Activated CD4-positive, alpha-beta T cell treated with anti-CD3 and anti-CD28 coated beads, Interleukin-2, amount 10 ng/mL, durations not matched to agents 7 days and 5 days (primary cell): Measurements from ENCODE around the gene PTMS. TPM values are rescaled to one million over a fixed set of nuclear protein-coding genes. Genes with fewer than 3 reads are reported as not detected.
A peak's percentile ranks its signal among the peaks of the same experiment; 100 is the strongest.
"Not testable (repeated sequence)": the region's sequence is repeated elsewhere in the genome, so short reads cannot be mapped to it uniquely, and the experiment has no call there.

Experiments
- CTCF ChIA-PET: fragments of 350-600 bp; sonication (Branson Sonifier 250); formaldehyde crosslinking; loops from one replicate; lab custom pipeline; 2021; ENCODE audit warnings: antibody characterized with exemption; lab: Charles Lee
- POLR2A ChIA-PET: fragments of 350-600 bp; sonication (Branson Sonifier 250); formaldehyde crosslinking; loops from one replicate; lab custom pipeline; 2021; ENCODE audit warnings: antibody characterized with exemption; lab: Charles Lee
- DNase-seq: peaks from one replicate; pipeline ENCODE4 v3.0.0-alpha.2; 2020
- H3K27ac Mint-ChIP-seq: one replicate; pipeline ENCODE4 v1.8.0; 2021; ENCODE audit warnings: mild to moderate bottlenecking, moderate library complexity, mixed read lengths
- H3K27me3 Mint-ChIP-seq: one replicate; pipeline ENCODE4 v1.8.0; 2021; ENCODE audit warnings: mixed read lengths
- H3K36me3 Mint-ChIP-seq: one replicate; pipeline ENCODE4 v1.8.0; 2021; ENCODE audit warnings: low read depth, mixed read lengths
- H3K4me1 Mint-ChIP-seq: one replicate; pipeline ENCODE4 v1.8.0; 2021; ENCODE audit warnings: mixed read lengths
- H3K4me3 Mint-ChIP-seq: one replicate; pipeline ENCODE4 v1.8.0; 2021; ENCODE audit warnings: mild to moderate bottlenecking, moderate library complexity, mixed read lengths
- H3K9me3 Mint-ChIP-seq: one replicate; pipeline ENCODE4 v1.8.0; 2021; ENCODE audit warnings: mixed read lengths
- total RNA-seq, 2 experiments: library from RNA; stranded (reverse); gene quantifications; one replicate each; pipeline ENCODE4 v1.2.3, GENCODE V29; 2021

The PTMS gene
- total RNA-seq, 2 experiments from 2014 or later, result 16.4 to 25.6 TPM

DNA sequence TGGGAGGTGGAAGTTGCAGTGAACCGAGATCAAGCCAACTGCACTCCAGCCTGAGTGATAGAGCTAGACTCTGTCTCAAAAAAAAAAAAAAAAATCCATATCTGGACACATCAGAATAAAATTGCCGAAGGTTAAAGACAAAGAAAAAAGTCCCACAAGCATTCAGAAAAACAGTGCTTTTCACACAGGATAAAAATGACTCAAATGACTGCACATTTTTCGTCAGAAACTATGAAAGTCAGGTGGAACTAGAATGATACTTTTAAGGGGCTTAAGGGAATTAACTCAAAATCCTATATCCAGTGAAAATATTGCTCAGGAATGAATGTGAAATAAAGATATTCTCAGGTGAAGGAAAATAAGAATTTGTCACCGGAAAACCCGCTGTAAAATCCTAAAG, 29.4 kb upstream of the PTMS start:
- DNase-seq, result no peak
- H3K9me3 Mint-ChIP-seq, result no peaks in the 10 kb centered on the region
- peaks cover 10% of the 10 kb centered on the region for H3K4me1 Mint-ChIP-seq
- H3K36me3 Mint-ChIP-seq, result peaks cover 5% of the 10 kb centered on the region
- H3K4me3 Mint-ChIP-seq, result no peak overlapping the region
- ChIA-PET CTCF (interaction anchor here (1.2 kb wide), 1 partner anchor 9 kb away, joined by 3 read pairs; no protein-coding TSS in a partner anchor), POLR2A (no interaction called here)
- H3K27me3 Mint-ChIP-seq, result no peaks in the 10 kb centered on the region
- no peak overlapping the region for H3K27ac Mint-ChIP-seq

DNA sequence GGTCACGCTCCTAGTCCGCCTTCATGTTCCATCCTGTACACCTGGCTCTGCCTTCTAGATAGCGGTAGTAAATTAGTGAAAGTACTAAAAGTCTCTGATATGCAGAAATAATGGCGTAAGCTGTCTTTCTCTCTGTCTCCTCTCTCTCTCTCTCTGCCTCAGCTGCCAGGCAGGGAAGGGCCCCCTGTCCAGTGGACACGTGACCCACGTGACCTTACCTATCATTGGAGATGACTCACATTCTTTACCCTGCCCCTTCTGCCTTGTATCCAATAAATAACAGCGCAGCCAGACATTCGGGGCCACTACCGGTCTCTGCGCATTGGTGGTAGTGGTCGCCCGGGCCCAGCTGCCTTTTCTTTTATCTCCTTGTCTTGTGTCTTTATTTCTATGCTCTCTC, 24.1 kb upstream of the PTMS start:
- H3K27me3 Mint-ChIP-seq, H3K9me3 Mint-ChIP-seq, H3K4me3 Mint-ChIP-seq, POLR2A ChIA-PET, DNase-seq, H3K27ac Mint-ChIP-seq: not testable (repeated sequence)
- CTCF ChIA-PET, result interaction anchor here (1.2 to 3.9 kb wide), 2 partner anchors 11 to 18 kb away, joined by 3 to 19 read pairs; partner anchors contain the start of genes COPS7A and MLF2
- Mint-ChIP-seq H3K4me1 (peaks cover 23% of the 10 kb centered on the region), H3K36me3 (peaks cover 15% of the 10 kb centered on the region)

DNA sequence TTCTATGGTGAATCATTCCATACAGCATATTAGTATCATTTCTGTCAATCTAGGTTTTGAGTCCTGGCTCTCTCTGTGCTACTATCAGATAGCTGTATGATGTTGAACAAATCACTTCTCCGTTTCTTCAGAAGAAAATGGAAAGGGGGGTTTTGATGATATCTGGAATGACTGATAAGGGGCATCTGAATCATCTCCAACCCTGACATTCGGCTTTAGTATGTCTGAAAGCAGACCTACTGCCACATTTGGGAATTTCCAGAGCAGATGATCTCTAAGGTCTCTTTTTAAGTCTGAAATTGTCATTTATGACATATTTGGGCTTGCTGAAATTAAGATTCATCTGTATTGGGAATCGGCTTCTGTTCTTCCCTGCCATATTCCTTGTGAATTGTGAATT, 23.3 kb upstream of the PTMS start:
- POLR2A ChIA-PET, result no interaction called here
- peaks cover 24% of the 10 kb centered on the region for H3K4me1 Mint-ChIP-seq
- DNase-seq, result no peak
- H3K27me3 Mint-ChIP-seq, result no peaks in the 10 kb centered on the region
- no peak overlapping the region for H3K27ac Mint-ChIP-seq
- H3K9me3 Mint-ChIP-seq, result peaks cover 4% of the 10 kb centered on the region
- CTCF ChIA-PET, result interaction anchor here (1.2 to 3.9 kb wide), 3 partner anchors 10 to 92 kb away, joined by 3 to 19 read pairs (median 3); partner anchors contain the start of genes COPS7A and MLF2
- H3K4me3 Mint-ChIP-seq, result no peak overlapping the region
- H3K36me3 Mint-ChIP-seq, result peaks cover 23% of the 10 kb centered on the region

DNA sequence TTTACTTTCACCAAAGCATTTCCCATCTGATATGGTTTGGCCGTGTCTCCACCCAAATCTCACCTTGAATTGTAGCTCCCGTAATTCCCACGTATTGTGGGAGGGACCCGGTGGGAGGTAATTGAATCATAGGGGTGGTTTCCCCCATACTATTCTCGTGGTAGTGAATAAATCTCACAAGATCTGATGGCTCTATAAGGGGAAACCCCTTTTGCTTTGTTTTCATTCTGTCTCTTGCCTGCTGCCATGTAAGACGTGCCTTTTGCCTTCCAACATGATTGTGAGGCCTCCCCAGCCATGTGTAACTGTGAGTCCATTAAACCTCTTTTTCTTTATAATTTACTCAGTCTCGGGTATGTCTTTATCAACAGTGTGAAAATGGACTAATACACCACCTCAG, 22.9 kb upstream of the PTMS start:
- peaks cover 24% of the 10 kb centered on the region for H3K4me1 Mint-ChIP-seq
- CTCF ChIA-PET, result interaction anchor here (1.2 to 3.9 kb wide), 4 partner anchors 10 to 92 kb away, joined by 3 to 19 read pairs (median 4); partner anchors contain the start of genes COPS7A and MLF2
- H3K27me3 Mint-ChIP-seq, H3K27ac Mint-ChIP-seq, H3K9me3 Mint-ChIP-seq, POLR2A ChIA-PET, H3K4me3 Mint-ChIP-seq, DNase-seq: not testable (repeated sequence)
- peaks cover 27% of the 10 kb centered on the region for H3K36me3 Mint-ChIP-seq

DNA sequence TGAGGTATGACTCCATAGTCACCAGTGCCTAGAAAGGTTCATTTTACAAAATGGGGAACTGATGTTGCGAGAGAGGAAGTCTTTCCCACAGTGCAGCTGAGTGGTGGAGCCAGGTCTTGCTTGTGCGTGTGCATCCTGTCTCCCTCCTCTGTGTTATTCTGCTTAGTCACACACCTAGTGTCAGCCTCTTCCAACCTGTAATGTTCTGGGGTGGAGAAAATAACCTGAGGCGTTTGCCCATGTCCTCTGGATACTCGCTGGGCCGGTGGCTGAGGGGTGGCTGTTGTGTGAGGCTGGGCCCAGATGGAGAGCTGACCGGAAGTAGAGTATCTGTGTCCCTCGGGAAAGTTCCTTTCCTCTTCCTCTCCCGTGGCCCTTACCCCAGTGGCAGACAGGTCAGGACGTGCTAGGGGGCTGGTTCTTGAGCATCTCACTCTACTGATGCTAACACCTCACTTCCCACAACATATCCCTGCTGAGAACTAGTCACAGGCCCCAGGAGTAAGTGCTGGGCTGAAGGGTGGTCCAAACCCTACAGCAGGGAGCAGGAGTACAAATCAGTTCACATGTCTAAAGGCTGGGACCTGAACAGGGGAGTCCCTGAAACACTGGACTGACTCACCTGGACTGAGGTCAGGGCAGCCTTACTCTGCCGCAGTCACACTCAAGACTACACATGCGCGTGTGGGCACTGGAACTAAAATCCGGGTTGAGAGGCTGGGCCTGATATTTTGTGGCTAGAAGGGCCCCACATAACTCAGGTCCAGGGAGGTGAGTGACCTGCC, 20.2 kb upstream of the PTMS start:
- Mint-ChIP-seq H3K4me1 (peaks cover 26% of the 10 kb centered on the region), H3K36me3 (peaks cover 40% of the 10 kb centered on the region), H3K27ac (peak overlapping the region; percentile 95), H3K27me3 (no peaks in the 10 kb centered on the region), H3K4me3 (no peak overlapping the region), H3K9me3 (peaks cover 4% of the 10 kb centered on the region)
- ChIA-PET CTCF (interaction anchor here (0.5 to 3.9 kb wide), 7 partner anchors 7 to 524 kb away, joined by 3 to 19 read pairs (median 4); partner anchors contain the start of gene MLF2), POLR2A (interaction anchor here (0.6 kb wide), 2 partner anchors 107 to 136 kb away, joined by 3 to 6 read pairs; no protein-coding TSS in a partner anchor)
- peak; percentile 54 for DNase-seq

DNA sequence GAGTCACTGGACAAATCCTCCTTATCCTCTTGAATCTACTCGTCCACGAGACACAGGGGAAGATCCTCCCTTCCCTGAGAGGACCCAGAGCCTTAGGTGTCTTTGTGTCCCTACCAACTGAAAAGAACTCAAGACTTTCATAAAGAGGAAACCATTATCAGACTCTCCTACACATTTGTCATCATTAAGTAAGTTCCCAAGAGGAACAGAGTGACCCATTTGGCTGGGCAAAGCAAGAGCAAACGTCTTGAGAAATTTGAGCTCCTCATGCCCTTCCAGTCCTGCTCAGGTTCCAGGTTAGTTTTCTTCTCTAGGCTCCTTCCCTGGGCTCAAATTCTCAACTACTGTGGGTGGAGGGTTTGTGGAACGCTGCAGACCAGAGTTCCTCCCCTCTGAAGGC, 18.9 kb upstream of the PTMS start:
- H3K27me3 Mint-ChIP-seq, result no peaks in the 10 kb centered on the region
- H3K4me3 Mint-ChIP-seq, result no peak overlapping the region
- no peak for DNase-seq
- peaks cover 39% of the 10 kb centered on the region for H3K4me1 Mint-ChIP-seq
- H3K36me3 Mint-ChIP-seq, result peaks cover 45% of the 10 kb centered on the region
- peaks cover 4% of the 10 kb centered on the region for H3K9me3 Mint-ChIP-seq
- ChIA-PET CTCF (interaction anchor here (0.6 to 0.9 kb wide), 3 partner anchors 11 to 127 kb away, joined by 3 to 4 read pairs (median 3); no protein-coding TSS in a partner anchor), POLR2A (no interaction called here)
- peak overlapping the region; percentile 78 for H3K27ac Mint-ChIP-seq

DNA sequence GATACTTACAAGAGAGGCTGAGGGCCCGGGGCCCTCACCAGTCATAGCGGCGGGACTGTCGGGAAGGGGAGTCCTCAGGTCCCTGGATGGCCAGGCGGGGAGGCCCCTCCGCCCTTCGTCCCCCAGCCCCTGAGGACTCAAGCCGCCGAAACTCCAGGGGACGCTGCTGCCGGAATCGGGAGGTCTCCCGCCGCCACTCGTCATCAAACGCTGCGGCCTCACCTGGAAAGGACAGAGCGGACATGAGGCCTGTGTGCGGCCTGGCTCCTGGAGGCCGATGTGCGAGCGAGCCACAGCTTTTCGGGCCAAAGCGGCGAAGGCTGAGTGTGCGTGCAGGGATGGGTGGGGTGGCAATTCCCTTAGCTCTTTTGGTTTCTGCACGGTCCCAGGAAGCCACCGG, 17.4 kb upstream of the PTMS start:
- H3K9me3 Mint-ChIP-seq, result peaks cover 4% of the 10 kb centered on the region
- H3K4me3 Mint-ChIP-seq, result no peak overlapping the region
- no peak for DNase-seq
- H3K4me1 Mint-ChIP-seq, result peaks cover 45% of the 10 kb centered on the region
- POLR2A ChIA-PET, result no interaction called here
- CTCF ChIA-PET, result interaction anchor here (1.4 kb wide), 1 partner anchor 20 kb away, joined by 3 read pairs; no protein-coding TSS in a partner anchor
- H3K27me3 Mint-ChIP-seq, result no peaks in the 10 kb centered on the region
- H3K36me3 Mint-ChIP-seq, result peaks cover 46% of the 10 kb centered on the region
- H3K27ac Mint-ChIP-seq, result no peak overlapping the region

DNA sequence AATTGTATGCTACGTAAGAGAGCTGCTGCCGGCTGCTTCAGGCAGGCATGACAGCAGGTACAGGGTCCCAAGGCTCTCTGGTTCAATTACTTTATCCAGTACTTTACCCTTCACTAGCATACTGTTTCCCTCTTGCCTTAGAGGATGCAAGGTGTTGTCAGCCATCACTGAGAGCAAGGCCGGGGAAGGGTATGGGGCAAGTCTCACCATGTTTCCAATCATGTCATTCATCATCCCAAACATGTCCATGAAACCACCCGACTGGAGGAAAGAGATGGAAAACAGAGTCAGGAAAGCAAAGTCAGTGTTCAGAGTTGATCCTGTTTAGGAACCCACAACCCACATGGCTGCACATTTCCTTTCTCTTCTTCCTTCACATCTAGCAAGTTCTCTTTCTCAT, 15.7 kb upstream of the PTMS start:
- Mint-ChIP-seq H3K27ac (no peak overlapping the region), H3K9me3 (no peaks in the 10 kb centered on the region), H3K36me3 (peaks cover 38% of the 10 kb centered on the region), H3K27me3 (no peaks in the 10 kb centered on the region), H3K4me1 (peaks cover 36% of the 10 kb centered on the region), H3K4me3 (no peak overlapping the region)
- no peak for DNase-seq
- CTCF ChIA-PET, result interaction anchor here (4.3 to 4.7 kb wide), 2 partner anchors 18 to 26 kb away, joined by 33 to 77 read pairs; partner anchors contain the start of genes COPS7A, LAG3 and PTMS
- POLR2A ChIA-PET, result no interaction called here

DNA sequence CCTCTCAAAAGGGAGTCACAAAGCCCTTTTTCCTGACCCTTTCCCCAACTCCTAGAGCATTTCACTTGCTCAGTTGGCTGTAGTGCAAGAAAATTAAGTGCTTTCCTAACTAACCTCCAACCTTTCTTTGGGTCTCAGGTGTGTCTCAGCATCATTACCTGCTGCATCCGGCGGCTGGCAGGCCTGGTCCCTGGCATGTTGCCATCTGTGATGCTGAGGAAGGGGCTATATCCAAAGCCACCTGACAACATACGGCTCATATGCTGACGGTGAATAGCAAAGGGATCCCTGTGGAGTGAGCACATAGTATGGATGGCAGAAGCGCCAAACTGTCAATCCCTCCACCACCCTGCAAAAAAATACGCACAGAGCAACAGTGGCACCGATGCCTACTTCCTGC, 14.4 kb upstream of the PTMS start:
- POLR2A ChIA-PET, result interaction anchor here (0.5 kb wide), 1 partner anchor 270 kb away, joined by 4 read pairs; no protein-coding TSS in a partner anchor
- no peaks in the 10 kb centered on the region for H3K27me3 Mint-ChIP-seq
- CTCF ChIA-PET, result interaction anchor here (0.6 to 4.8 kb wide), 14 partner anchors 8 to 124 kb away, joined by 3 to 77 read pairs (median 14); partner anchors contain the start of genes COPS7A, LAG3 and PTMS
- peak overlapping the region; percentile 98 for H3K27ac Mint-ChIP-seq
- peaks cover 25% of the 10 kb centered on the region for H3K4me1 Mint-ChIP-seq
- peak overlapping the region; percentile 89 for H3K4me3 Mint-ChIP-seq
- H3K9me3 Mint-ChIP-seq, result no peaks in the 10 kb centered on the region
- peaks cover 34% of the 10 kb centered on the region for H3K36me3 Mint-ChIP-seq
- DNase-seq, result no peak

DNA sequence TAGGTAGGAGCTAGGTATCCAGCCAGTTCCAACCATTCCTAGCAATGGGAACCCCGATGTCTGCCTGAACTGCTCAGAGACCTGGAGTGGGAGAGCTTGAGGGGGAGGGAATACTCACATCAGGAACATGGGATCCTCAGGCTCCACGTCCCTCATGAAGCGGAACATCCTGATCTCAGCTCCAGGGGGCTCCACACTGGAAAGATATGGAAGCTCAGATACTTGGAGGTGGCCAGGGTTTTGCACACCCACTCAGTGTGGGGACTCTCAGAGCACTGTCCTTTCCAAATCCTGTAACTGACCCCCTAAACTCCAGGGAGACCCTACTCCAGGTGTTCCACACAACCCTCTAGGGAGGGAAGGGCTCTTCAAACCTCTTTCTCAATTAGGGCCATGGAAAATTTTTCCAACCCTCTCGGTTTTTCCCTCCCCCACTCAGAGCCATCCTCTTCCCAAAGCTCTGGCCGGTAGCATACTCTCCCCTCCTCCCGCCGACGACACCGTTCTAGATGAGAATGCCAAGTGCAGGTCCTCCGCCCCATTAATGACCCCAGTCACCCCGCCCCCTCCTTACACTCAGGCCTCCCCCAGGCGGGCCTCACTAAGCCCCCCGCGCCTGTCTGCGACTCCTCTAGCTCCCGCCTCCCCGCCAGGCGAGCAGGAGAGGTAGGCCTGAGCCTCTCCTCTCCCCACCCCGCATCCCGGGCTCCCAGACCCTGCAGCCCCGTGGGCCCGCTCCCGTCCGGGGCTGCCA, 13.8 kb upstream of the PTMS start:
- peaks cover 25% of the 10 kb centered on the region for H3K4me1 Mint-ChIP-seq
- H3K4me3 Mint-ChIP-seq, result peak overlapping the region; percentile 89
- H3K27me3 Mint-ChIP-seq, result no peaks in the 10 kb centered on the region
- ChIA-PET POLR2A (interaction anchor here (0.5 to 2.1 kb wide), 3 partner anchors 78 to 269 kb away, joined by 3 to 5 read pairs (median 4); partner anchors contain the start of gene USP5), CTCF (interaction anchor here (0.6 to 4.8 kb wide), 35 partner anchors 9 to 1242 kb away, joined by 3 to 77 read pairs (median 9); partner anchors contain the start of genes CD4, COPS7A, GPR162 and LAG3)
- peak; percentile 39 for DNase-seq
- peak overlapping the region; percentile 98 for H3K27ac Mint-ChIP-seq
- no peaks in the 10 kb centered on the region for H3K9me3 Mint-ChIP-seq
- peaks cover 29% of the 10 kb centered on the region for H3K36me3 Mint-ChIP-seq

DNA sequence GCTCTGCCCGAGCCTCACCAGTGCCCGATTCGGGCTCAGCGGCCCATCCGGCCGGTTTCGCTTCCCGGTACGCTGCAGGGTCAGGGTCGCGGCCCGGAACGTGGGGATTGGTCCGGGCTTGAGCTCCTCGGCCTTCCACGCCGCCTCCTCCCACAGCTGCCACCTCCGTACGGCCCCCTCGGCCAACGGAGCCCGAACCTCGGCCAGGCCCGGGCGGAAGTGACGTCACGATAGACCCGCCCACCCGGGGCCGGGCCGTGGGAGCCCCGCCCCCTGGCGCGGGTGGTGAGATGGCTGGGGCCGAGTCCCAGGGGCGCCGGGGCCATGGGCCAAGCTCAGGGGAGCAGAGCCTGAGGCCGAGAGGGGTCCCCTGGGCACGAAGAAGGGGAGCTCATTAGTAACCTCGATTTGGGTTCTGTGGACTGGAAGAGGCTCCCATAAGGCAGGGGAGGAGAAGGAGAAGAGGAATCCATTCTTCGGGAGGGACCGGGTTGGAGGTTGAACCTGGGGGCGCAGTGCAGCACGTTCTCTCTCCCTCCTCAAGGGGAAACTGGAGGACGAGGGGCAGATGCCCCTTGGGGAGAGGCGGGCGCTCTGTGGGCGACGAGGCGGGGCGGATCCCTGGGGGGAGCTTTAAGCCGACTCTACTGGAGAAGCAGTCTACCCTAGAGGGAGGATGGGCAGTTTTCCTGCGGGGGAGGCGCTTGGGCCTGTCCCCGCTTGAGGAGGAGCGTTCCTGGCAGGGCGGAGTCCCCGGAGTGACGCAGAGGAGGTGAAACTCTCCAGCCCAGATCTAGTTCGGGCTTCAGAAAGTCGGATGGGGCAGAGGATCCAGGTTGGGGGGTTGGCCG, 13.0 kb upstream of the PTMS start, which contains the start of gene MLF2:
TSS of gene MLF2 (minus strand) at position 221 of the 851 bp plus-strand sequence. CDS start 807 bp downstream, outside the sequence.
- Mint-ChIP-seq H3K4me3 (peak within 1 kb of the TSS; percentile 89), H3K36me3 (peaks cover 21% of the 10 kb centered on the region), H3K27me3 (no peaks in the 10 kb centered on the region), H3K4me1 (peaks cover 29% of the 10 kb centered on the region), H3K9me3 (no peaks in the 10 kb centered on the region), H3K27ac (peak within 1 kb of the TSS; percentile 98)
- DNase-seq, result peak; percentile 98
- ChIA-PET POLR2A (interaction anchor here (0.7 to 2.1 kb wide), 3 partner anchors 36 to 99 kb away, joined by 3 to 5 read pairs (median 5); partner anchors contain the start of genes CD4 and USP5), CTCF (interaction anchor here (0.6 to 4.8 kb wide), 41 partner anchors 9 to 1241 kb away, joined by 3 to 77 read pairs (median 6); partner anchors contain the start of genes CD4, COPS7A, GPR162 and LAG3)
